A673 (cell line): Measurements from ENCODE around the gene ERVFRD-1.

Experiments
- CTCF ChIP-seq: fragments of 300-800, 200-600 bp; sonication (generic); conservative IDR thresholded peaks from 2 replicates; pipeline ENCODE4 v1.5.1; 2017; ENCODE audit warnings: low read depth, mild to moderate bottlenecking, antibody characterized with exemption, low read length, moderate library complexity, mixed read lengths
- EZH2 ChIP-seq: fragments of 200-600 bp; sonication (generic); IDR thresholded peaks from 2 replicates; pipeline ENCODE4 v1.6.1; 2017; ENCODE audit warnings: borderline replicate concordance, low read depth, mild to moderate bottlenecking, mixed read lengths, antibody characterized with exemption, low read length; ENCODE audit not compliant: poor library complexity, severe bottlenecking

GRCh38 chr6:11122380-11122779 lies 10.9 kb upstream of the ERVFRD-1 start:
- TF ChIP-seq CTCF (no peak), EZH2 (no peak)
